ENCODE results near the gene SPDEF. TPM values are rescaled to one million over a fixed set of nuclear protein-coding genes. Genes with fewer than 3 reads are reported as not detected.

The SPDEF gene
- total RNA-seq, 2 experiments from 2014 or later: not detected

- DNase-seq (peak; percentile 11), ATAC-seq (no peak)
- H3K4me1 Mint-ChIP-seq (ENCODE audit: low read depth): peaks cover 33% of the 10 kb centered on the region
- H3K9me3 Mint-ChIP-seq: no peaks in the 10 kb centered on the region
- intact Hi-C loops (cut with micrococcal nuclease): no loop called here
- no peak for TF ChIP-seq CTCF (IDR thresholded peaks at IDR 0.05)
- ChIA-PET POLR2A (no interaction called here), CTCF (interaction anchor here (0.9 to 1.3 kb wide), 2 partner anchors 29 to 71 kb away, joined by 3 to 8 read pairs; no protein-coding TSS in a partner anchor)
- H3K27me3 Mint-ChIP-seq: no peaks in the 10 kb centered on the region
- H3K4me3 Mint-ChIP-seq: no peak overlapping the region
- H3K36me3 Mint-ChIP-seq (ENCODE audit: low read depth): no peaks in the 10 kb centered on the region
- no peak overlapping the region for H3K27ac Mint-ChIP-seq
Observed at GRCh38 chr6:34489207-34489805, 66.8 kb downstream of the SPDEF start.

Other genes starting within 250 kb of the SPDEF start
- gene NUDT3, start 163.7 kb downstream of the SPDEF start, total RNA-seq: 10 to 100 TPM; 15.0 to 15.2 TPM
- gene RPS10, start 130.3 kb downstream of the SPDEF start, total RNA-seq: 1,000 to 10,000 TPM; 2,208 to 2,269 TPM
- gene PACSIN1, start 90.3 kb downstream of the SPDEF start, total RNA-seq: under 1 TPM; 0.47 to 0.51 TPM
- gene ILRUN, start 140.4 kb upstream of the SPDEF start, total RNA-seq: 10 to 100 TPM; 45.3 to 51.8 TPM
- 100 to 1,000 TPM; 170 to 179 TPM for gene SNRPC, start 201.2 kb upstream of the SPDEF start, total RNA-seq
- gene BLTP3A, start 235.8 kb upstream of the SPDEF start, total RNA-seq: 10 to 100 TPM; 14.0 to 15.0 TPM

All from activated CD8-positive, alpha-beta T cell treated with anti-CD3 and anti-CD28 coated beads for 36 hours (primary cell).